Activated T-cell treated with anti-CD3 and anti-CD28 coated beads, Interleukin-2, amount 50 U/mL, for 4 hours (primary cell): ENCODE data around the gene TRAK1. TPM values are rescaled to one million over a fixed set of nuclear protein-coding genes. Genes with fewer than 3 reads are reported as not detected.

ENCODE experiments used
- ATAC-seq, 2 donors: fragments of 200-7000 bp; cut with Tn5 transposase; one replicate each; pipeline ENCODE4 v1.10.0; 2021
- DNase-seq: peaks from one replicate; pipeline ENCODE4 v3.0.0-alpha.2; 2020
- H3K27me3 Mint-ChIP-seq: one replicate; pipeline ENCODE4 v1.8.0; 2021; ENCODE audit warnings: low read depth, mixed read lengths
- H3K36me3 Mint-ChIP-seq: one replicate; pipeline ENCODE4 v1.8.0; 2022; ENCODE audit warnings: mixed read lengths; ENCODE audit not compliant: insufficient read depth
- H3K4me1 Mint-ChIP-seq: one replicate; pipeline ENCODE4 v1.8.0; 2021; ENCODE audit warnings: low read depth, mixed read lengths
- H3K4me3 Mint-ChIP-seq: one replicate; pipeline ENCODE4 v1.8.0; 2021; ENCODE audit warnings: mild to moderate bottlenecking, moderate library complexity, mixed read lengths
- H3K9me3 Mint-ChIP-seq: one replicate; pipeline ENCODE4 v1.8.0; 2021; ENCODE audit warnings: mixed read lengths
- total RNA-seq, 3 donors: library from RNA; stranded (reverse); gene quantifications; one replicate each; pipeline ENCODE4 v1.2.1, GENCODE V29; 2021

TRAK1 gene
- total RNA-seq, 3 donors from 2014 or later = 17.2 to 22.3 (median 22.2) TPM

DNA sequence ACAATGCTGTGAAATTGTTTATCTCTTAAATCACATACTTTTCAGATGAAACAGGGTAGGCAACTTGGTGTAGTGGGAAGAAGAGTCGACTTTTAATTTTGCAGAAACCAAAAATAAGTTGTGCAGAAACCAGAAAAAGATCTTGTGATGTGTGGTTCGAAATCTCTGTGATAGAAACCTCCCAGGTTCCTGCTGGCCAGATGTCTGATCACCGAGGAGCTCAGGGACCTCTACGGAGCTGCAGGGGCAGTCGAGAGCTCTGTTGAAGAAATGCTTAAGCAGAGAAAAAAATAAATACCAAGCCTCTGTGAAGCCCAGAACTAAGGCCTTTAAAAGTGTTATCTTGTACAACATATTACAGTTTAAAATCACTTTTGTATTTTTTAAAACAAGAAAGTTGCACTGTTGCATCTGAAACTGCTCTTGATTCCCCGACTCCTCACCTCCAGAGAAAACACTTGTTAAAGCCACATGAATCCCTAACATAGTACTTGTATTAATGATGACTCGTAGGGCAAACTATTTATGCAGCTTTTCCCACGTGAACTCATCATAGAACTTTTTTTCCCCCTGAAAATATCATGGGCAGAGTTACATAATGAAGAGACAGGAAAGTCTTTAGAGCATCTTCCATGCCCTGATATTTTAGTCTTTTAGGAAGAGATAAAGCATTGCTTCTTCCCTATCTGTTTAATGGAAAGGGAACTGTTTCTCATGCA, 123.6 kb downstream of the TRAK1 start:
- Mint-ChIP-seq H3K36me3 (peaks cover 15% of the 10 kb centered on the region), H3K9me3 (no peaks in the 10 kb centered on the region), H3K4me1 (peaks cover 59% of the 10 kb centered on the region), H3K27me3 (no peaks in the 10 kb centered on the region), H3K4me3 (no peak overlapping the region)
- DNase-seq (no peak), ATAC-seq (no peak)

DNA sequence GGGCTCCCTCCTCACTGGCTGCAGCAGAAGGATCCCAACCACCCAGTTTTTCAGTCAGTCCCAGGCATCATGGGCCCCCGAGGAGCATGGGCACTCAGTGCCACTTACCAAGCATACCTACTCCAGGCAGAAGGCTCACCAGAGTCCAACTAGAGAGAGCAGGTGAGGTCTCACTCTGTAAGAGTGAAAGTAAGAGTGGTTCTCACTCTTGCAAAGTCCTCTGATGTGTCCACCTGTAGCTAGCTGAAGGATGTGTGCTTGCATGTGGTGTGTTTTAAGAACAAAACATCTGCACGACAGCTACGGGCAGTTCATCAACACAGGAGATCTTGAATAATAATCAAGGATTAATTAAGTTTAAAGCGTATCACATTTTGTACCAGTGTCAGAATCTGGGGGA, 125.1 kb downstream of the TRAK1 start:
- Mint-ChIP-seq H3K4me1 (peaks cover 59% of the 10 kb centered on the region), H3K36me3 (peaks cover 15% of the 10 kb centered on the region), H3K4me3 (peak overlapping the region; percentile 56), H3K27me3 (no peaks in the 10 kb centered on the region), H3K9me3 (no peaks in the 10 kb centered on the region)
- ATAC-seq (peak; percentile 48 to 53), DNase-seq (no peak)

- DNase-seq = no peak
- H3K4me3 Mint-ChIP-seq = peak overlapping the region; percentile 69
- H3K9me3 Mint-ChIP-seq = no peaks in the 10 kb centered on the region
Measured at GRCh38 chr3:42216931-42217333, 125.8 kb downstream of the TRAK1 start.

DNA sequence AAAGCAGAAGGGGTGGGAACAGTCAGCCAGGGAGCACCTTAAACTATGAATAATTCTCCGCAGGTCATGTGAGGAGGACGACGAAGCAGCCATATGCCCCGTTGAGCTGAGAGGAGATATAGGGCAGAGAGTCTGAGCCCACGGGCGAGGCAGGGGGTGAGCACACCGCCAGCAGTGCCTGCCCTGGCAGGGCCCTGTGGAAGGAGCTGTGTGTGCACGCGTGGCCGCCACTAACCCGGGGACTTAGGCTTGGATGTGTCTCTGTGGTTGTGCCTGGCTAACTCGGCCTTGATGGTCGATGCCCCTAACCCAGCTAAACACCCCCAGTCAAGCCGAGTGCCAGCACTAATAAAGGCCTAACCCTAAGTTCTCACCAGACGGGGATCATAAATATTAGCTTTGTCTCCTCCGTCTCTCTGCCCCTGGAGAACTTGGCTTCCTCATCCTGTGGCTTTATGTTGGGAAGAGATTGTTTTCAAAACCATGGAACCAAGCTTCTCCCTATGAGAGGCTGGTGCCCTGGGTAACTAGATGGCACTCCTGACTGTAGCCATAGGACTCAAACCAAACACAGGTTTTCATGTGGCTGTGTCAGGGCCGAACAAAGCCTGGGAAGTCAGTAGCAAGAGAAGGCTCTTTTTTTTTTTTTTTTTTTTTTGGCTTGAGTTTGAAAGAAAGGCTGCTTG, 129.4 kb downstream of the TRAK1 start:
- no peak for DNase-seq
- Mint-ChIP-seq H3K4me1 (peaks cover 27% of the 10 kb centered on the region), H3K4me3 (no peak overlapping the region), H3K27me3 (no peaks in the 10 kb centered on the region), H3K9me3 (no peaks in the 10 kb centered on the region), H3K36me3 (peaks cover 30% of the 10 kb centered on the region)
- ATAC-seq = no peak

More at GRCh38 chr3:42216931-42217333, 125.8 kb downstream of the TRAK1 start:
- Mint-ChIP-seq H3K36me3 (peaks cover 17% of the 10 kb centered on the region), H3K27me3 (no peaks in the 10 kb centered on the region), H3K4me1 (peaks cover 59% of the 10 kb centered on the region)
- peak; percentile 29 to 58 for ATAC-seq

DNA sequence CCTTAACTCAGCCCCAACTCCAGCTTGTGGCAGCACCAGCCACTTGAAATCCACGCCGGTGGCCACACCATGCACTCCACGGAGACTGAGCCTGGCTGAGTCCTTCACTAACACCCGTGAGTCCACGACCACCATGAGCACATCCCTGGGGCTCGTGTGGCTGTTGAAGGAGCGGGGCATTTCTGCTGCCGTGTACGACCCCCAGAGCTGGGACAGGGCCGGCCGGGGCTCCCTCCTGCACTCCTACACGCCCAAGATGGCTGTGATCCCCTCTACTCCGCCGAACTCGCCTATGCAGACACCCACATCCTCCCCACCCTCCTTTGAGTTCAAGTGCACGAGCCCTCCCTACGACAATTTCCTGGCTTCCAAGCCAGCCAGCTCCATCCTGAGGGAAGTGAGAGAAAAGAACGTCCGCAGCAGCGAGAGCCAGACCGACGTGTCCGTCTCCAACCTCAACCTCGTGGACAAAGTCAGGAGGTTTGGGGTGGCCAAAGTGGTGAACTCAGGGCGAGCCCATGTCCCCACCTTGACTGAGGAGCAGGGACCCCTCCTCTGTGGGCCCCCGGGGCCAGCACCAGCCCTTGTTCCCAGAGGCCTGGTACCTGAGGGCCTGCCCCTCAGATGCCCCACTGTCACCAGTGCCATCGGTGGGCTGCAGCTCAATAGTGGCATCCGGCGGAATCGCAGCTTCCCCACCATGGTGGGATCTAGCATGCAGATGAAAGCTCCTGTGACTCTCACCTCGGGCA, 132.0 kb downstream of the TRAK1 start:
- Mint-ChIP-seq H3K4me3 (no peak overlapping the region), H3K9me3 (no peaks in the 10 kb centered on the region), H3K27me3 (no peaks in the 10 kb centered on the region), H3K4me1 (peaks cover 4% of the 10 kb centered on the region), H3K36me3 (peaks cover 30% of the 10 kb centered on the region)
- ATAC-seq = no peak
- no peak for DNase-seq

DNA sequence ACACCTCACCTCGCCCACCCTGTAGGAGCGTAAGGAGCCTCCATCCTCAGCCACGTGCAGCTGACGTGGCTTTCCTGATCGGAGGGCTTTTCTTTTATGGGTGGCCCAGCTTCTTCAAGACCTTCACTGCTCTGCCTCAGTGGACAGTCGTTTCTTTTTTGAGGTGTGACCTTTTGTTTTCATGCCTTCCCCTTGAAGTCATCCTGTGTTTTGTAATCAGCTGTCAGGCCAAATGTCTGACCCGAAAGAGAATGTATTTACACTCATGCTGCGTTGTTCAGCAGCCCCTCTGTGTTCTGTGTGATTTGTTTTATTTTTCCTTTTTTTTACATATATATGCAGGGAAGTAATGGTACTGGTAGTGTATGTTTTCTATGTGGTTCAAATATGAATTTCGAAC, 133.0 kb downstream of the TRAK1 start:
- H3K4me3 Mint-ChIP-seq = no peak overlapping the region
- H3K27me3 Mint-ChIP-seq = no peaks in the 10 kb centered on the region
- ATAC-seq = no peak
- H3K4me1 Mint-ChIP-seq = peaks cover 2% of the 10 kb centered on the region
- H3K9me3 Mint-ChIP-seq = no peaks in the 10 kb centered on the region
- DNase-seq = no peak
- H3K36me3 Mint-ChIP-seq = peaks cover 30% of the 10 kb centered on the region

- Mint-ChIP-seq H3K36me3 (peaks cover 30% of the 10 kb centered on the region), H3K9me3 (no peaks in the 10 kb centered on the region), H3K27me3 (no peaks in the 10 kb centered on the region), H3K4me3 (no peak overlapping the region), H3K4me1 (peaks cover 2% of the 10 kb centered on the region)
- DNase-seq = no peak
- no peak for ATAC-seq
Measured at GRCh38 chr3:42224658-42225421, 133.7 kb downstream of the TRAK1 start.

DNA sequence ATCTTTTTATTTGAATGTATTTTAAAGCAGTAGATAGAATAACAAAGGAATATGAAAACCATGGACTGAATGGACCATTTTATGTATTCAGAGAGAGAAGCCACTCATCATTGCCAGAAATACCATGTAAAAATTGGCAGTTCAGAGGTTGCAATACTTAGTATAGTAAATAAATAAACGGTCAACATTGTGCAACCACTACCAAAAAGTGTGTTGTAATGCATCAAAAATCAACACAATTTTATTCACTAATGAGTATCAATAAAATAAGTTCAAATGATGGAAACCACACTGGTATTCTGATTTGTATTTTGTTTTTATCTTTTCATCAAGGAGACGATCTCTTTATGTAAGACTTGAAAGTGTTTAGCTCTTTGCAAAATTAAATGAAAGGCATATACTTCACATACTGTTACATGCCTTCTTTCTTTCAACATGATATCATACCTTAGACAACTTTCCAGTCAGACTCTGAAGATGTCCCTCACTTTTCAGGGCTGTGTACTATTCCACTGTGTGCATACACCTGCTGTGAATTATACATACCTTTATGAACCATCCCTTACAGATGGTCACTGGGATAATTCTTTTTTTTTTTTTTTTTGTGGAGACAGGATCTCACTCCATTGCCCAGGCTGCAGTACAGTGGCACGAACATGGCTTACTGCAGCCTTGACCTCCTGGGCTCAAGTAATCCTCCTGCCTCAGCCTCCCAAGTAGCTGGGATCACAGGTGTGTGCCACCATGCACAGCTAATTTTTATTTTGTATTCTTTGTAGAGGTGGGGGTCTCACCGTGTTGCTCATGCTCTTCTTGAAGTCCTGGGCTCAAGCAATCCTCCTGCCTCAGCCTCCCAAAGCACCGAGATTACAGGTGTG, 134.6 kb downstream of the TRAK1 start:
- H3K36me3 Mint-ChIP-seq = peaks cover 24% of the 10 kb centered on the region
- no peaks in the 10 kb centered on the region for H3K9me3 Mint-ChIP-seq
- no peak for ATAC-seq
- no peak overlapping the region for H3K4me3 Mint-ChIP-seq
- no peak for DNase-seq
- H3K4me1 Mint-ChIP-seq = peaks cover 2% of the 10 kb centered on the region
- H3K27me3 Mint-ChIP-seq = no peaks in the 10 kb centered on the region

DNA sequence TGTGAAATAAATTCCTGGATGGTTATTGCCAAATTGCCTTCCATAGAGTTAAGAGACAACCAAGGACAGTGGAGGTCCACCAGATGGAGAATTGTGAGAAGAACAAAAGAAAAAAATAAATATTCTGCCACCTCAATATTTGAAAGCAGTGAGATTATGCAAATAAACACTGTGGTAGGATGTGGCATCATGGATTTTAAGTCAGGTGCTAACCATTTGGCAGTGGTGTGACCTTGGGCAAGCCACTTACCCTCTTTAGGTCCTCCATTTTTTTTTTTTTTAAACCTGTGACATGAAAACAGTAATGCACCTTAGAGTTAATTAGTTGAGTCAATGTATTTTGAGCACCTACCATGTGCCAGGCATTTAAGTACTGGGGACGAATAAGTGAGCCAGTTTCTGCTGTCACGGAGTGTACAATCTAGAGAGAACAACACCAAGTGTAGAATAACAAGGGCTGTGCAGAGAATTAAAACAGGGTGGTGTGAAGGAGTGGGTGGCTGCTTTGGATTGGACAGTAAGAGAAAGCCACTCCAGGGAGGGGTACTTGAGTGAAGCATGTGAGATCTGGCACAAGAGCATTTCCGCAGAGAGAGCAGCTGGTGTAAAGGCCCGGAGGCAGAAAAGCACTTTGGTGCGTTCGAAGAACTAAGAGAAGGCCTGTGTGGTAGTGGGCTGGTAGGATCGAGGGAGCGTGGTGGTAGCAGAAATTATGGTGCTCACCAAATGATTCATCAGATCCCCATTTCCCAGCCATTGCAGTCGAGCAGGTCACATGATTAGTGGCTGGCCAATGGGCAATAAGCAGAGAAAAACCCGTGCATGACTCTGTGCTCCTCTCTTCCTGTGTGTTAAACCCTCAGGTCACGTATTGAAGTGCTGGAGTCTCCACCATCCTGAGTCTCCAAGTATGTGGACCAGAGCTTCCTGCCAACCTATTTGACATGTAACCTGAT, 135.6 kb downstream of the TRAK1 start:
- Mint-ChIP-seq H3K27me3 (peaks cover 2% of the 10 kb centered on the region), H3K4me1 (peaks cover 2% of the 10 kb centered on the region), H3K4me3 (no peak overlapping the region), H3K9me3 (no peaks in the 10 kb centered on the region), H3K36me3 (peaks cover 20% of the 10 kb centered on the region)
- ATAC-seq = no peak
- no peak for DNase-seq

GRCh38 chr3:42228796-42229195, 137.6 kb downstream of the TRAK1 start:
- H3K9me3 Mint-ChIP-seq = no peaks in the 10 kb centered on the region
- H3K4me1 Mint-ChIP-seq = peaks cover 2% of the 10 kb centered on the region
- H3K27me3 Mint-ChIP-seq = peaks cover 4% of the 10 kb centered on the region
- DNase-seq (no peak), ATAC-seq (no peak)
- H3K4me3 Mint-ChIP-seq = no peak overlapping the region
- peaks cover 13% of the 10 kb centered on the region for H3K36me3 Mint-ChIP-seq

DNA sequence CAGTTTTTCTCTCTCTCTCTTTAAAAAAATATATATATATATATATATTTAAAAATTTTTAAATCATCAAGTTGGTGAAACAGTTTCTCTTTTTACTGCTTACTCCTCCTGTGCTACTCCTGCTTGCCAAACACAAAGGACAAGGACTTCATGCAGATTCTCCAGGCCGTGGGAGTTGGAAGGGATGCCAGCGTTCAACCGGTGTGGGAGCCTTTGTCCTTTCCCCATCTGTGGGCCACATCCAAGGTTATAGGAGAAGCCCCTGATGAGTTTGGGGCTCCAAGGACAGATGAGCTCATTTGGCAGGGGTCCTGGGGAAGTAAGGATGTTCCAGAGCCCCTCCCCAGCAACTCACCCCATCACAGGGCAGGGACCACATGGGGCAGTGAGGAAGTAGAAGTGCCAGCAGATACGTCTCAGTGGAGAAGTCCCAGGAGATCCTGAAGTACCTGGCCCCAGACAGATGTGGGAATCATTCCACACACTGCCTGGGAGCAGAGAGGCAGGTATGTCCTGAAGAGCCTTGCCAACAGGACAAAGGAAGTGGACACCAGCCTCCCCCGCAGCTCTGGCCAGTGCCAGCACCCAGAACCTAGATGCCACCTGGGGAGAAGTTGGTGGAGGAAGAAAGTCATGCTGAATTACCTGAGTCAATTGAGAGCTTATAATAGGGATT, 138.2 kb downstream of the TRAK1 start:
- peaks cover 2% of the 10 kb centered on the region for H3K4me1 Mint-ChIP-seq
- ATAC-seq = no peak
- H3K4me3 Mint-ChIP-seq = no peak overlapping the region
- peaks cover 7% of the 10 kb centered on the region for H3K36me3 Mint-ChIP-seq
- no peaks in the 10 kb centered on the region for H3K9me3 Mint-ChIP-seq
- DNase-seq = no peak
- H3K27me3 Mint-ChIP-seq = peaks cover 10% of the 10 kb centered on the region
